ENCODE measurements around the gene IGFN1. TPM values are rescaled to one million over a fixed set of nuclear protein-coding genes. Genes with fewer than 3 reads are reported as not detected.
"Not testable (repeated sequence)": the region's sequence is repeated elsewhere in the genome, so short reads cannot be mapped to it uniquely, and the experiment has no call there.

Gene IGFN1
- total RNA-seq, 4 donors from 2014 or later, result not detected

DNA sequence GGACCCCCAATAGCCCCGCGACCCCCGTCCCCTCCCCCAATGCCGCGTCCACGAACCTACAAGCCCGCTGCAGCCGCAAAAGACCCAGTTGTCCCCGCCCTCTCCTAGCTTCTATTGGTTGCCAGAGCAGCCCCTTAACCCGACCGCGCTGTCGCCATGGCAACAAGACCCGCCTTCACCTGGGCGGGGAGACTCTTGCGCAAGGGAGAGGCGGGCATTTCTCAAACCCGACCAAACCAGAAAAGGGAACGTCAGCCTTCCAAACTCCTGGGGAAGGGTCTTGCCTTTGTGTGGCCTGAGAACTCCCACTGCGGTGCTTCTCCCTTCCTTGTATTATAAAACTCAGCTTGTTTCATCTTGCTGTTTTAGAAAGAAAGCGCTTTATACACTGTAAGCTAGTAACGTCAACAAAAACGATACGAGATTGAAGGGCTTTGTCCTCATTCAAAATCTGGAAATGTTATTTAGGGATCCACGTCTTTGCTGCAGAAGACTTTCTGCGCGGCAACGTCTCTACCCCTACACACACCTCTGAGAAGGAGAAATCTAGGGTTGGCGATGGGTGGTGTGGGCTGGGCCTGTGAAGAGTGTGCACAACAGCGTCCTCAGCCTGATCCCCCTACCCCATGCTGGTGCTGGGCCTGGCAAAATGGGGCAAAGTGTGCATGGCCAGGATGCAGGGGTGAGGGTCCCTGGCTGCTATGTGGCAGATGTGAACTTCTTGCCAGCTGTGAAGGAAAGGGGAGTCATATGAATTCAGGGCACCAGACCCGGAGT lies 36.0 kb upstream of the IGFN1 start, which contains the start of gene TMEM9:
TMEM9 (minus strand) TSS at position 86 of the 777 bp plus-strand sequence. CDS start 551 bp downstream, outside the sequence.
- TF ChIP-seq POLR2AphosphoS5 (IDR thresholded peaks at IDR 0.05) (peak; percentile 39), EP300 (IDR thresholded peaks at IDR 0.05) (no peak), POLR2A (IDR thresholded peaks at IDR 0.05) (no peak)
- TF ChIP-seq, protein P1, sequence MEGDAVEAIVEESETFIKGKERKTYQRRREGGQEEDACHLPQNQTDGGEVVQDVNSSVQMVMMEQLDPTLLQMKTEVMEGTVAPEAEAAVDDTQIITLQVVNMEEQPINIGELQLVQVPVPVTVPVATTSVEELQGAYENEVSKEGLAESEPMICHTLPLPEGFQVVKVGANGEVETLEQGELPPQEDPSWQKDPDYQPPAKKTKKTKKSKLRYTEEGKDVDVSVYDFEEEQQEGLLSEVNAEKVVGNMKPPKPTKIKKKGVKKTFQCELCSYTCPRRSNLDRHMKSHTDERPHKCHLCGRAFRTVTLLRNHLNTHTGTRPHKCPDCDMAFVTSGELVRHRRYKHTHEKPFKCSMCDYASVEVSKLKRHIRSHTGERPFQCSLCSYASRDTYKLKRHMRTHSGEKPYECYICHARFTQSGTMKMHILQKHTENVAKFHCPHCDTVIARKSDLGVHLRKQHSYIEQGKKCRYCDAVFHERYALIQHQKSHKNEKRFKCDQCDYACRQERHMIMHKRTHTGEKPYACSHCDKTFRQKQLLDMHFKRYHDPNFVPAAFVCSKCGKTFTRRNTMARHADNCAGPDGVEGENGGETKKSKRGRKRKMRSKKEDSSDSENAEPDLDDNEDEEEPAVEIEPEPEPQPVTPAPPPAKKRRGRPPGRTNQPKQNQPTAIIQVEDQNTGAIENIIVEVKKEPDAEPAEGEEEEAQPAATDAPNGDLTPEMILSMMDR (IDR thresholded peaks at IDR 0.05), result no peak
- Histone ChIP-seq H3K36me3 (peaks cover 0 to 24% of the 10 kb centered on the region in 2 donors), H3K4me1 (peaks cover 0 to 25% (median 8%) of the 10 kb centered on the region in 3 donors), H3K27me3 (no peaks in the 10 kb centered on the region), H3K4me3 (peak within 1 kb of the TSS; percentile 50 to 77), H3K27ac (peak within 1 kb of the TSS in 3 of 4 donors; percentile 75 to 84 (median 82)), H3K9me3 (no peaks in the 10 kb centered on the region)
- ATAC-seq, result peak; percentile 98
- WGBS, 2 donors (ENCODE audit: low coverage in 1 of 2), result 15 to 20% methylated on average over 6 to 8 of the region's 31 CpGs

DNA sequence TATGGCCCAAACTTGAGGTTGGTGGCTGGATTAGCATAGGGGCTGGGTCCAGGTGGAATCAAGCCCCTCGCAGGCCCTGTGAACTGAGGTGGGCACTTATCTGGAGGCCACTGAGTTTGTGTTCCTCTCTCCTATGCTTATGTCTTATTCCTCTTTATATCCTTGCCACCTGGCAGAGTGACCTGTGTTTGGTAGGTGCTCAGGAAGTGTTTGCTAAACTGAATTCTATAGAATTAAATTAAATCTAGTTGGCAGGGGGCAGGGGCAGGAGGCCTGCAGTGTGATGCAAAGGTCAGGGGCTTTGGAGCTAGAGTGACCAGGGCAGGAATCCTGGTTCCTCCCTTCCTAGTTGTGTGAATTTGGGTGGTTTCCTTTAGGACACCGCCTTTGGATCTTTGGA lies 35.3 kb upstream of the IGFN1 start:
- Histone ChIP-seq H3K4me3 (no peak overlapping the region), H3K27ac (no peak overlapping the region)

DNA sequence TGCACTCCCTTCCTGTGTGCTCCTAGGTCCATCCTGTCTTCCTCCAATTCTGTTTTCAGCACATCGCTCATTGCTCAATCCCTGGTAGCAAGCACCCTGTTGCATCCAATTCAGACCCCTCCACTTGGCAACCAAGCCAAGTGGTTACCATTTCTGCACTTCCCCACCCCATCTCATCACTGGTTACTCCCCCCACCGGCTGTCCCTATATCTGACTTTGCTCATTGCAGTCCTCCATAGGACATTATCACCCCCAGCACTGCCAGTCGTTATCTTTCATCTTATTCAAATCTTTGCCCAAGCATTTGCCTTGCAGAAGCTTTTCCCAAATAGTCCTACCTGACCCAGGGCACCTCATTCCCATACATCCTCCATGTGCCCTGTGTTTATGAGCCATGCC lies 34.3 kb upstream of the IGFN1 start:
- no peaks in the 10 kb centered on the region for H3K27me3 ChIP-seq
- H3K27ac ChIP-seq, result no peak overlapping the region
- H3K4me3 ChIP-seq, result no peak overlapping the region
- 72 to 91% methylated on average over 3 of the region's 3 CpGs for WGBS, 2 donors (ENCODE audit: low coverage in 1 of 2)
- no peaks in the 10 kb centered on the region for H3K9me3 ChIP-seq
- peaks cover 0 to 6% of the 10 kb centered on the region in 2 donors for H3K36me3 ChIP-seq
- peaks cover 0 to 25% (median 8%) of the 10 kb centered on the region in 3 donors for H3K4me1 ChIP-seq
- no peak for TF ChIP-seq EP300 (IDR thresholded peaks at IDR 0.05)
- no peak for ATAC-seq

More for the DNA sequence above, 35.3 kb upstream of the IGFN1 start:
- no peak for TF ChIP-seq POLR2A (IDR thresholded peaks at IDR 0.05)
- no peak for TF ChIP-seq POLR2AphosphoS5 (IDR thresholded peaks at IDR 0.05)
- TF ChIP-seq EP300 (IDR thresholded peaks at IDR 0.05), result no peak
- TF ChIP-seq, protein P1 (IDR thresholded peaks at IDR 0.05), result no peak
- Histone ChIP-seq H3K36me3 (peaks cover 0 to 16% of the 10 kb centered on the region in 2 donors), H3K9me3 (no peaks in the 10 kb centered on the region), H3K27me3 (no peaks in the 10 kb centered on the region), H3K4me1 (peaks cover 0 to 25% (median 8%) of the 10 kb centered on the region in 3 donors)
- WGBS, 2 donors (ENCODE audit: low coverage in 1 of 2), result 90 to 100% methylated on average over 1 of the region's 2 CpGs
- ATAC-seq, result no peak

DNA sequence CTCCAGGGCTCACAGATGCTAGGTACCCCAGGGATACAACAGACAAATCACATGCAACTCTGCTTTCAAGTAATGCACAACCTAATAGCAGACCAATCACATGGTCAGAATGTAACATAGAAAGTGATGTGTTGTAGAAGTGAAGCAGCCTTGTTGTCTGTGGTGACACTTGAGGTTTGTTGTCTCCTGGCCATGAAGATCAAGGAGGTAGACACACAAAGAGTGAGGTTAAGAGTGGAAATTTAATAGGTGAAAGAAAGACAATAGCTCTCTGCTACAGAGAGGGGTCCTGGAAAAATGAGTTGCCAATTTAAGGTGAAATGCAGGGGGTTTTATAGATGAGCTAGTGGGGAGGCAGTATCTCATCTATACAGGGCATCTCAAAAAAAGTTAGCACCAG lies 33.8 kb upstream of the IGFN1 start:
- TF ChIP-seq, protein P1 (IDR thresholded peaks at IDR 0.05), result no peak
- TF ChIP-seq EP300 (IDR thresholded peaks at IDR 0.05), result no peak
- H3K36me3 ChIP-seq, result peaks cover 0 to 1% of the 10 kb centered on the region in 2 donors

DNA sequence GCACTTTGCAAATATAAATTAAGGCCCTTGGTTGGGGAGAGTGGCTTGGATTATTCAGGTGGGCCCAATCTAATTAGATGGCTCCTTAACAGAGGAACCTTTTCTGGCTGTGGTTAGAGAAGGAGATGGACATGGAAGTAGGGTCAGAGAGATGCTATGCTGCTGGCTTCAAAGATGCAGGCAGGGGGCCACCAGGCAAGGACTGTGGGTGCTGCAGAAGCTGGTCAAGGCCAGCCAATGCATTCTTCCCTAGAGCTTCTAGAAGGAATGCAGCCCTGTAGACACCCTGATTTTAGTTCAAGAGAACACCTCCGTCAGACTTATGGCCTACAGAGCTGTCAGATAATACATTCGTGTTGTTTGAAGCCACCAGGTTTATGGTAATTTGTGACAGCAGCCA lies 32.7 kb upstream of the IGFN1 start:
- no peaks in the 10 kb centered on the region for H3K27me3 ChIP-seq
- 100% methylated on average over 1 of the region's 2 CpGs; no CpG with 5 or more reads in 1 of the 2 donors for WGBS, 2 donors (ENCODE audit: low coverage in 1 of 2)
- H3K9me3 ChIP-seq, result no peaks in the 10 kb centered on the region
- ATAC-seq, result no peak
- no peaks in the 10 kb centered on the region for H3K36me3 ChIP-seq
- H3K4me1 ChIP-seq, result peaks cover 0 to 18% (median 8%) of the 10 kb centered on the region in 3 donors
- H3K4me3 ChIP-seq, result no peak overlapping the region
- TF ChIP-seq, protein P1 (IDR thresholded peaks at IDR 0.05), result no peak
- no peak for TF ChIP-seq POLR2AphosphoS5 (IDR thresholded peaks at IDR 0.05)
- no peak overlapping the region for H3K27ac ChIP-seq

More for the DNA sequence above, 33.8 kb upstream of the IGFN1 start:
- Histone ChIP-seq H3K9me3 (no peaks in the 10 kb centered on the region), H3K27me3 (no peaks in the 10 kb centered on the region), H3K27ac (no peak overlapping the region), H3K4me1 (peaks cover 0 to 25% (median 8%) of the 10 kb centered on the region in 3 donors), H3K4me3 (no peak overlapping the region)
- no peak for ATAC-seq

DNA sequence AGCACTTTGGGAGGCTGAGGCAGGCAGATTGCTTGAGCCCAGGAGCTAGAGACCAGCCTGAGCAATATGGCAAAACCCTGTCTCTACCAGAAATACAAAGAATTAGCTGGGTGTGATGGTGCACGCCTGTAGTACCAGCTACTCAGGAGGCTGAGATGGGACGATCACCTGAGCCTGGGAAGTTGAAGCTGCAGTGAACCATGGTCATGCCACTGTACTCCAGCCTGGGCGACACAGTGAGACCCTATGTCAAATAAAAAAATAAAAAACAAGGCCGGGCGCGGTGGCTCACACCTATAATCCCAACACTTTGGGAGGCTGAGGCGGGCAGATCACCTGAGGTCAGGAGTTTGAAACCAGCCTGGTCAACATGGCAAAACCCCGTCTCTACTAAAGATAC lies 27.6 kb upstream of the IGFN1 start:
- not testable (repeated sequence) for H3K36me3 ChIP-seq, ATAC-seq, H3K27ac ChIP-seq, H3K4me1 ChIP-seq, H3K9me3 ChIP-seq, H3K4me3 ChIP-seq, H3K27me3 ChIP-seq
- 90 to 100% methylated on average over 1 to 8 of the region's 8 CpGs for WGBS, 2 donors (ENCODE audit: low coverage in 1 of 2)
